ENCODE data around the gene RAE1. TPM values are rescaled to one million over a fixed set of nuclear protein-coding genes. Genes with fewer than 3 reads are reported as not detected.
"Not testable (repeated sequence)": the region's sequence is repeated elsewhere in the genome, so short reads cannot be mapped to it uniquely, and the experiment has no call there.

Gene RAE1
- polyA plus RNA-seq, 4 donors, result 37.1 to 60.3 (median 57.9) TPM

- no peak for DNase-seq (ENCODE audit: low read depth in 4 of 4, low spot score in 3 of 4)
Observed at GRCh38 chr20:57325632-57326356, 25.3 kb upstream of the RAE1 start.

- DNase-seq (ENCODE audit: low read depth in 4 of 4, low spot score in 3 of 4), result peak in 3 of 4 donors; percentile 29 to 46 (median 41)
Observed at GRCh38 chr20:57326667-57327455, 24.2 kb upstream of the RAE1 start.

GRCh38 chr20:57327820-57328219 is 23.2 kb upstream of the RAE1 start:
- no peak for DNase-seq (ENCODE audit: low read depth in 4 of 4, low spot score in 3 of 4)

- DNase-seq (ENCODE audit: low read depth in 4 of 4, low spot score in 3 of 4), result no peak
Observed at GRCh38 chr20:57329608-57330221, 21.3 kb upstream of the RAE1 start, which contains the start of gene SPO11. Gene SPO11, plus strand, starts transcription at chr20:57329803. Its CDS starts 65 bp downstream, at chr20:57329868.

- no peak for DNase-seq (ENCODE audit: low read depth in 4 of 4, low spot score in 3 of 4)
Observed at GRCh38 chr20:57330998-57331397, 20.1 kb upstream of the RAE1 start.

- DNase-seq (ENCODE audit: low read depth in 4 of 4, low spot score in 3 of 4), result no peak
Observed at GRCh38 chr20:57332105-57333089, 18.7 kb upstream of the RAE1 start.

GRCh38 chr20:57335392-57335791 is 15.7 kb upstream of the RAE1 start:
- DNase-seq (ENCODE audit: low read depth in 4 of 4, low spot score in 3 of 4), result no peak

GRCh38 chr20:57341663-57342062 is 9.4 kb upstream of the RAE1 start:
- no peak for DNase-seq (ENCODE audit: low read depth in 4 of 4, low spot score in 3 of 4)

- no peak for DNase-seq (ENCODE audit: low read depth in 4 of 4, low spot score in 3 of 4)
Observed at GRCh38 chr20:57342829-57343228, 8.2 kb upstream of the RAE1 start.

- DNase-seq (ENCODE audit: low read depth in 4 of 4, low spot score in 3 of 4), result peak in 2 of 4 donors; percentile 39 to 56
Observed at GRCh38 chr20:57346477-57346876, 4.6 kb upstream of the RAE1 start.

- DNase-seq (ENCODE audit: low read depth in 4 of 4, low spot score in 3 of 4), result no peak
Observed at GRCh38 chr20:57347393-57347792, 3.7 kb upstream of the RAE1 start.

GRCh38 chr20:57348200-57348921 is 2.7 kb upstream of the RAE1 start:
- DNase-seq (ENCODE audit: low read depth in 4 of 4, low spot score in 3 of 4), result not testable (repeated sequence)

- DNase-seq (ENCODE audit: low read depth in 4 of 4, low spot score in 3 of 4), result not testable (repeated sequence)
Observed at GRCh38 chr20:57348922-57349574, 2.0 kb upstream of the RAE1 start.

GRCh38 chr20:57350081-57350710 is 859 bp upstream of the RAE1 start:
- no peak for DNase-seq (ENCODE audit: low read depth in 4 of 4, low spot score in 3 of 4)

- DNase-seq (ENCODE audit: low read depth in 4 of 4, low spot score in 3 of 4), result not testable (repeated sequence)
Observed at GRCh38 chr20:57350726-57351041, 371 bp upstream of the RAE1 start.

- DNase-seq (ENCODE audit: low read depth in 4 of 4, low spot score in 3 of 4), result no peak
Observed at GRCh38 chr20:57352305-57352704, 1.2 kb downstream of the RAE1 start.

GRCh38 chr20:57353351-57353750 is 2.3 kb downstream of the RAE1 start:
- no peak for DNase-seq (ENCODE audit: low read depth in 4 of 4, low spot score in 3 of 4)

GRCh38 chr20:57361517-57361916 is 10.5 kb downstream of the RAE1 start:
- no peak for DNase-seq (ENCODE audit: low read depth in 4 of 4, low spot score in 3 of 4)

- DNase-seq (ENCODE audit: low read depth in 4 of 4, low spot score in 3 of 4), result no peak
Observed at GRCh38 chr20:57364451-57364850, 13.4 kb downstream of the RAE1 start.

All from left renal pelvis (tissue), 4 donors.